ENCODE measurements around the gene CDK6.
A peak's percentile ranks its signal among the peaks of the same experiment; 100 is the strongest.

The CDK6 gene

DNA sequence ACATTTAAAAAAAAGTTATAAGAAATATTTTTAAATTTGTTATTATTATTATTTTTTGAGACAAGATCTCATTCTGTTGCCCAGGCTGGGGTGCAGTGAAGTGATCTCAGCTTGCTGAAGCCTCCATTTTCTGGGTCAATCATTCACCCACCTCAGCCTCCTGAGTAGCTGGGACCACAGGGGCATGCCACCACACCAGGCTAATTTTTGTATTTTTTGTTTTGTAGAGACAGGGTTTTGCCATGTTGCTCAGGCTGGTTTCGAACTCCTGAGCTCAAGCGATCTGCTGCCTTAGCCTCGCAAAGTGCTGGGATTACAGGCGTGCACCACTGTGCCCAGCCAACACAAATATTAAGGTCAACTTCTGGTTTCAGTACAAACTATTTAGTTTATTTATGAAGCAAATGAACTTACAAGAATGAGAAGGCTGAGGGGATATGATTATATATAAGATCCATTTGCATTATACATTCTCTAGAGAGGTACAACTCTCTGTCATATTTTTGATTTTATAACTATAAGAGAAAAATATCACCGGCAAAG is 200.3 kb downstream of the CDK6 start:
- DNase-seq = no peak

DNA sequence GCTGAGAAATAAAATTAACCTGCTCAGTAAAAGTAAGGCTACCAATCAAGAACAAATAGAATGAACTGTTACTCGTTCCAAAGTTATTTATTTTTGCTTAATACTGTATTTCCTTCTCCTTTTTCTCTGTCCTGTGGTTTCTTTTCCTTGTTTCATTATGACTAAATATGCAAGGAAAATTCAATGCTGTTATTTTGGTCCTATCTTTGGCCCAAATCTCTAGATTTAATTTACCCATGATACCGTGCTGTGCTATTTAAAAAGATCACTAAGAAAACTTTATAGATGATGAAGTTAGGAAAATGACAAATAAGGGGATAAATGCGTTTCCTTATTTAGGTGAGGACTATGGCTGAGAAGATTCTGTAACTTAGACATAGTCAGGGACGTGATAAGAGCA is 200.8 kb downstream of the CDK6 start:
- no peak for DNase-seq

DNA sequence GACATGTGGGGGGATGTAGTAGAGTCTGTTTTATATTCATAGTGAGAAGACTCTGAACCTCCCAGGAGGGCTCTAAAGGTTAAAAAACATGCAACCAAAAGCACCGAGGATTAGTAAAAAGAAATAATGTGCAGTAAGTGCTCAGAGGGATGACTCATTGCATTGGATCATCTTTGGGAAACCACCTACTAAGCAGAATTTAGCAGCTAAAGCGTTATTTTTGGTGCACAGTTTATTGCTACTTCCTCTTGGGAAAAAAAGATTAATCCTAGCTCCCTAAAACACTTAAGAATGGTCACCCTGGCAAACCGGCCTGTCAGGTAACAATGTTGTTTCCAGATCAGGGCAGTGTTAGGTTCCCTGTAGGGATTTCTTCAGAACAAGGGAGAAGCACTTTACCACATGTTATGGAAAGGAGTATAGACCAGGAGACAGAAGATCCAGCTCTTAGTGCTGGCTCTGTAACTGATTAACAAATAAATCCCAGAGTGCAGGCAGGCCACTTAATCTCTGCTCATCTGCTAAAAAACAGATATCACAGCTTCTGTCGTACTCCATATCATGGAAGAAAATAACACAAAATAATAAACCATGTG is 201.4 kb downstream of the CDK6 start:
- no peak for DNase-seq

DNA sequence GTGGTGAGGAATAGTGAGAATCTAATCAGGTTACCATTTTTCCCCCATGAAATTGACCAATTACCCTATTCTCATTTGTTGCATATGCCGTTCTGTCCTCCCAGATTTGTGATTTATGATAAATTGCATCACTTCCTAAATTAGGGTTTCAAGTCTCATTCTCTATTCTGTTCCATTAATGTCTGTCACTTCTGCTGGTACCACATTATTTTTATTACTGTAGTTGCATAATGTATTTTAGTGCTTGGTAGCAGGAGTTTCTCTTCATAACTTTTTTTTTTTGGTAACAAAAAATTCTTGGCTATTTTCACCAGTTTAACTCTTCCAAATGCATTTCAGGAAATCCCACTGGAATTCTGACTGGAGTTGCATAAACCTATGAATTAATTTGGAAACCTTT is 202.2 kb downstream of the CDK6 start:
- no peak for DNase-seq

DNA sequence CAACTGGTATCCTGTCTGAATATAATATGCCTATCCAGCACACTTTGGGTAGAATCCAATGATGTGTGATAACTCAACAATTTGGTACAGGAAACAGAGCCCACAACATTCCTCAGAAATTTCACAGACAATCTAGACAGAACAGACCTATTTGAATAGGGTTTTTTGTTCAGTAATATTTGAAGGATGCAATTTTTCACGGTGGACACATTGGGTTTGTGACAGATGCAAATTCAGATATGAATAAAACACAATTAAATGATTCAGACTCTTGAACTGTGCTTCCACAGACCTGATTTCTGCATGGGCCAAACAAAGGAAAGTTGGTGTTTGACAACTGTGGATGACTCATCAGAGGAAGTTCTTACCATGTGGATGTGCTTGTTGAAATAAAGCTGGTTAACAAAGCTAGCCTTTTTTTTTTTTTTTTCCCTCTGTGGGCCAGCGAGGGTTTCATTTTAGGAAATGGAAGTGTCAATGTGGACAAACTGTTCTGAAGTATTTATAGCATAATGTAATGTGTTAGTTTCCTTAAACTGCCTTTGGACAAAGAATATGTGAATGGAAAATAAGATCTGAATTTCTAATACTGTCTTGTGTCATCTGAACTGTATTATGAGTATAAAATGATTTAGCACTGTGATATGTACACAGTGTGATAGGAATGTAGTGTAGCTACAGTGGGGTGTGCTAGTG is 203.0 kb downstream of the CDK6 start:
- DNase-seq = peak; percentile 44

DNA sequence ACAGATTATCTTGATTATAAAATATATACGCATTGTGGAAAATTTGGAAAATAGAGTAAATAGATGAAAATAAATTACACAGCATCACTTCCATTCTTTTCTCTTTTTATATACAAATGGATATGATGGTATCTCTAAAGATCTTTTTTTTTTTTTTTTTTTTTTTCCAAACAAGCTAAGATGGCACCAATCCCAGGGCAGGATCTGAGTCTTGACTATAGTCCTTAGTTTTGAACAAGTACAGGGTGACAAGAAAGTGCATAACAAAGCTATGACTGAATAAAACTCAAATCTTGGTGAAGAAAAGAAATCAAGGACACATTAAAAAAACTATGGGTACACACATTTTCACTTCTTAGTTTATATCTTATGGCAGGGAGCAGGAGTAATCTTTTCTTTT is 203.6 kb downstream of the CDK6 start:
- DNase-seq = no peak

DNA sequence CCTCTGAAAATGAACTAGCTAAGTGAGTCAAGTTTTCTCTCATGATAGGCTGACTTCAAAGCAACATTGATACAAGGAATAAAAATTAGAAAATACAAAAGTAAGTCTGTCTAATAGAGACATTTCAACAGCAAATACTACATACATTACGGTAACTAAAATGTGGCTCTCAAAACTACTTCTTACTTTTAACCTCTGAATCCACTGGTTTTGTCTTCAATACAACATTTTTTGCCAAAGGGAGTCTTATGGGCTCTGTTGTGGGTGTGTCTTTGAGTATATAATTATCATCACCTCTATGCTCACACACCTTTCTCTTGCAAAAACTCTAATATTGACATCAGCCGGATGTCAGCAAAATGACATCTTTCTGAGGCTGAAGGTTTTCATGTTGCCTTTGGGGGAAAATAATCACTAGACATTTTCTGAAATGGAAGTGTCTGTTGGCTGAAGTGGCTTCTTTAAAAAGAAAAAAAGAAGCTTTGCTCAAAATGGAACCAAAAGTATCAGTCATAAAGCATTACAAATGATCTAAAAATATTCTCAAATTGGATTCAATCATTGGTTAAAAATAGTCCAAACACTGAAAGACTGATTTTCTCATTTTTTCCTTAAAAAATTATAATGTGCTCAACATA is 204.4 kb downstream of the CDK6 start:
- DNase-seq = no peak

DNA sequence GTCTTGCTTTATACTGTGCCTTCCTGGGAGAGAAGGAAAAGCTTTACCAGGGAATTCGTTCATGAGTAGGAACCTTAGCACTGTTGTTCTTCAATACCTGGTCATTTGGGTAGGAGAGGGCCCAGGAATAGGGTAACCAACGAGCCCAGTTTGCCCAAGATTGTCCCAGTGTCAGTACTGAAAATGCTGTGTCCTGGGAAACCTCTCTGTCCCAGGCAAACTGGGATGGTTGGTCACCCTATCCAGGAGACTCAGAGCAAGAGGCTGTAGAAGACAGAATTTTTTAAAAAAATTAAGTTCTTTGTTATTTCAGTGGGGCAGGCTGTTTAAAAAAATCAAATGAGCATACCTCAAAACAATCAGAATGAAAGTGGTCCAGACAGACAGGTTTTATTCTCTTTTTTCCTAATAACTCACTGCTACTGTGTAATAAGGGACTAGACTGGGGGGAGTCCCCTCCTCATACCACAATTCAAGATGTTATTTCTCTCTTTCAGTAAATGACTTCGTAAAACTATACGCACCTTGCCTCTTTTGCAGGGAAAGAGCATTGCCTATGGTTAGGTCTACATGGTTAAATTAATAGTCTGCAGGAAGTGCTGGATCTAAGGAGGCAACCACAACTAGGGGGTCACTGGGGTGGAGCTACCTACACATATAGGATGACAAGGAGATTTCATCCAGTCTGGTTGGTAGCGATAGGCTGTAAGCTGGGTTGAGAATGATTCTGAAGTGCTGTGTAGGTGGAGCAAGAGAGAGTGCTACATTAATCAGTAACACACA is 205.1 kb downstream of the CDK6 start:
- no peak for DNase-seq

DNA sequence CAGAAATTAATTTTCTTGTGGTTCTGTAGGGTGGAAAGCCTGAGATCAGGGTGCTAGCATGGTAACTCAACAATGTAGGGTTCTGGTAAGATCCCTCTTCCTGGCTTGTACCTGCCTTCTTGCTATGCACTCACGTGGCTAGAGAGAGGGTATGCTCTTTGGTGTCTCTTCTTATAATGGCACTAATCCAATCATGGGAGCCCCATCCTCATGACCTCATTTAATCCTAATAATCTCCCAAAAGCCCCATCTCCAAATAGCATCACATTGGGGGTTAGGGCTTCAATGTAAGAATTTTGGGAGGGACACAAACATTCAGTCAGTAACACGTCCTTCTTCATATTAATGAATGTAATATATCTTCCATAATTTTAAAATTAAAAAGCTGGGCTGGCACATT is 206.6 kb downstream of the CDK6 start:
- no peak for DNase-seq

DNA sequence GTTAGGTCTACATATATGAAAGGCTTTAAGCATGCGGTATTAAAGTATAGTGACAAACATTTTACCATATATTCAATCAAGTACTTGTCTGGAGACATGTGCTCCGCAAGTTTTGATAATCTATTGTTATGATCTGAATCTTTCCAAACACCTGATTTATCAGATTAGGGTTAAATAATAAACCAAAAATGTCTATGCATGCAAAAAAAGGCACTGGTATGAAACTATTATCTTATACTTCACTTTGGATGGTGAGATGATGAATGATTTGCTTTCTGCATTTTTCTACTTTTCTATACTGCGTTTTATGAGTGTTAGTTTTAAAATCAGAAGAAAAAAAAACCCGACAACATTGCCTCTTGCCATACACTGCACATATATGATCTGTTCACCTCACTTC is 208.4 kb downstream of the CDK6 start:
- no peak for DNase-seq

DNA sequence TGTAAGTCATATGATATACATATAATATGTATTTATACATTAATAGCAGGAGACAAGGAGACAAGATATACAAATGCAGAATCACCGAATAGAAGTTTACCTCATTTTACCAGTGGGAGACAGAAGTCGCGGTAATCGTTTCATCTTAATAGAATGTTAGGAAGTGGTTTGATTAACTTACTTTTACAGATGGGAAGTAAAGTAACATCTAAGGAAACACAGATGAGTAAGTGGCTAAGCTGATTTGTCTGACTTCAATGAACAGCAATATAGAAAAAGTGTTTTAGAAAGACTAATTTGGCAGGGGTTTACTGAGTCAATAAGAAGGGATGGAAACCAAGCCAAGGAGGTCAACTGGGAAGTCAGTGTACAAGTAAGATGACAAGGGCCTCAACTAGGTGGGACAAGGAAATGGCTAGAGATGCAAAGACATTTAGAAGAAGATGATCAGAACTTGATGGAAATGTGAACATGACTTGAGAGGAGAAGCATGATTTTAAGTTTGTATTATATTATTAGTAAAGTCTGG is 210.0 kb downstream of the CDK6 start:
- no peak for DNase-seq

DNA sequence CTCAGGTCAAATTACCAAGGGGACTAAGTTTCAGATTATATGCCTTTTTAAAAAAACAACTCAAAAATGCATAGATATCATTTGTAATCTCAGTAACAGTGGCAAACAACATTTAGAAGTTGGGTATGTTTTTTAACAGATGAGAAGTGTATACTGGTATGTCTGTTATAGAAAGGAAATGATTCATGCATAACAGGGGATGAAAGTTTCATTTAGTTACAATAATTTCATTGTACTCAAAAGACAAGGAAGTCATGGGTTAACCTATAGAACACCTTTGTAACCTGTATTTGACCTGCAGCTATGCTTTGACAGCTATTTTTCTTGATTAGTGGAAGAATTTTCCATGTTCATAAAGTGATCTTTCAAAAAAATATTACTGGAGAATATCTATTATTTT is 210.8 kb downstream of the CDK6 start:
- no peak for DNase-seq

DNA sequence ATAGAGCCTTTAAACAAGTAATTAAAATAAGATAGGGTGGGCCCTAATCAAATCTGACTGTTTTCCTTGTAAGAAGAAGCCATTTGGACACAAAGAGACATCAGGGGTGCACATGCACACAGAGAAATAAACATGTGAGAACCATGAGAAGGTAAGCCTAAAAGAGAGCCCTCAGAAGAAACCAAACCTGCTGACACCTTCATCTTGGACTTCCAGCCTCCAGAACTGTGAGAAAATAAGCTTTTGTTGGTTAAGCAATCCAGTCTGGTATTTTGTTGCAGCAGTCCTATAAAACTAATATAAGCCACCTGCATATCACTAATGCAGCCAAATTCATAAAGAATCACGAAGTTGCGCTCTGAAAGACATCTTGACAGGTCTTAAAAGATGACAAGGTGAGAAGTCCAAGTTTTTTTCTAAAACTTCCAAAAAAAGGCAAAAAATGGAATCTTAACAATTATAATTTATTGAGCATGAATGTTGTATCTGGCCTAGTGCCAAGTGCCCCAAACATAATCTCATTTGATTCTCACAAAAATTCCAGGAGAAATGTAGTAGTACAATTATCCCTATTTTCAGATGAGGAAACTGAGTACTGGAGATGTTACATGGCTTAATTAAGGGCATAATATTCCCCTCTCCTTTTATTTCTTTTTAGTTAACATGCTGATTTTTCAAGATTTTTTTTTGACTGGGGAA is 211.9 kb downstream of the CDK6 start:
- no peak for DNase-seq

DNA sequence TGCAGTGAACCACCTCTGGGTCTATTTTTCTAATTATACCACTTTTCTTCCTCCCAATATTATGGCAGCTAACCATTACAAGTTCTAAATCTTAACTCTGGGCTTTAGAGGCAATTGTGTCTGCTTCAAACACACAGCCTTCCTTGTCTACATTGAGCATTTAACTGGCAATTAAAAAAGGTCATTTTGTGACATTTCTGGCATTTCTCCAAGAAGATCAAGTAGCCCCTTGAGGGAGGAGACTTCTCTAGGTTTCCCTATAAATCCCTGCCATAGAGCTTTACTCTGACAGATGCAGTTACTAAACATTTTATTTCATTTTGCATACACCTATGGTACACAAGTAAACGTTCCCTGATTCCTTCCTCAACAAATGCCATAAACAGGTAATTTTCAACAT is 212.8 kb downstream of the CDK6 start:
- DNase-seq = no peak

DNA sequence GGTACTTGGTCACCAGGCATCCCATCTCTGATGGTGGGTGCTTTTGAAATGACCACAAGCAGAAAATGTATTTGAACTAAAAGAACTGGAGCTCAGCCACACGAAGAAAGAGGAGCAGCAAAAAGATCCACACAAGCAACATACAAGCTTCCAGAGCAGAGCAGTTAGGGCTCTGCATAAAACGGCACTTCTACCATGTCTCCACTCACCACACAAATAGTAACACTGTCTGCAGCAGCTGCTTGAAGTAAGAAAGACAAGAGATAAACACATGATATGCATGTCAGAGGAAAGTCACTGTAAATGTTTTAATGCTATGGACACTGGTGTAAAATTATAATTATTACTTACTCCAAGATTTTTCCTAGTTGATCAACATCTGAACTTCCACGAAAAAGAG is 213.7 kb downstream of the CDK6 start:
- no peak for DNase-seq

DNA sequence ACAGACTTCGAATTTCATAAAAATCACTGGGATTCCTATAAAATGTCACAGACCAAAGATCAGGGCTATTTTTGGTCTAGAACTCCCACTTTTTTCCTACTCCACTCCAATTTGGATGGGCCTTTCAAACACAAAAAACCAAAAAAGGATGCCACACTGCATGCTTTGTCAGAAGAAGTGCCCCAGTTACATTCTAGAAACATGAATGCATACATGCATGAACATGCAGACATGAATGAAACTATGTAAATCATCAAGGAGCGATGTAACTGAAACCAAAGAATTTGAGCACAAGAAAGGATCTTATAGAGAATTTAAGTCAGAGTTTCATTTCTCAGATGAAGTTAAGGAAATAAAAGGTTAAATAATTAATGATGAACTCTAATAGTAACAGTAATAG is 214.3 kb downstream of the CDK6 start:
- no peak for DNase-seq

DNA sequence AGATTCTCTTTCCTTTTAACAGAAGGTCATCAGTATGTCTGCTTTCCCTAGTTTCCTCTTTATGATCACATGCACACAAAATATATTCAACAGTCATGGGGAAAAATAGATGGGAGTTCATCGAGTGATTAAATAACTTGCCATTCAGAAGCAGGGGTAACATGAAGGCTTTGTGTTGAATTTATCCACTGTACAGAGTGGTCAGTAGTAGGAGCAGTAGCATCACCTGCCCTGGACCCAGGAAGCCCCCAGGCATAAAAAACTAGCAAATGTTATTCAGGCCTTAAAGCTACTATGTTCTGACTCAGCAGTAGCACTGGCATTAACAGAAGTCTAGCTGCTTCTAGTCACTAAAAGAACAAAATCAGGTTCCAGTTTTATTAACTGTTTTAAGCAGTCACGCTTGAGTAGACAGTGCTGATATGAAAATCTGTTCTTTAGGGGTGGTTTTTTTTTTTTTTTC is 214.8 kb downstream of the CDK6 start:
- no peak for DNase-seq

DNA sequence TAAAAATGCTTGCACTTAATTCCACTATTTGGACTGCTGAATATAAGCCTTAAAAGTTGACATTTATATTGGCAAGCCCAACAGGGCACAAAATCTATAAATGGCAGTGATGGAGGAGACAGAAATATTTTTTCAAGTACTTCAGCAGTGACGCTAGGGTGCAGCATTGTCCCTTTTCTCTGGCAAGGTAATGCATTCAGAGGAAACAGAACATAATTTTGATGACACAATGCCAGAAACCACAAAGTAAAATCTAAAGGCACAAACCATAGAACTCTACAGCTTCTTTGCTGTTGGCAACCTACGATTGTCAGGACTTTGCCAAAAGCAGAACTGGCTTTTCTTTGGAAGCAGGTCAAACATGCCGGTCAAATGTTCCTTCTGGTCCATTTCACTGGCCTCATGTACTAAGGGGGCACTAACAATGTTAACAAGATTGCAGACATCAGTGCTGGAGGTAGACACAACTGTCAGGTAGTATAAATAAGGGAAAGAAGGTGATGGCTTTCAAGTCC is 215.3 kb downstream of the CDK6 start:
- peak; percentile 56 for DNase-seq

DNA sequence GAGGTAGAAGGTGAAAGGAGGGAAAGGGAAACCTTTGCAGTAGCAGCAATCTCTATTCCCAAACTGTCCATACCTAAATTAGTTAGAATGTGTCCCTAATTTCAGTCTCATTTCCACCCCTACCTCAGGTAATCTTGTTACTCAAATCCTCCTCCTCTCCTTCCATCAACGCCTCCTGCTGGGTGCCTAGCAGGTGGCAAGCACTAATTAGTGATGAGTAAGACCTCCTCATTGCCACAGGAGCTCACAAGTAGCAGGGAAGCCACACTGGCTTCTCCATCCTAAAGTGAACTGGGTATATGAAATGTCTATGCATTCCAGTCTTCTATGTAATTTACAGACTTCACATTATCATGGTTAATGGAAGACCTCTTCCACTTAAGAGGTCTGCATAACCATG is 220.5 kb downstream of the CDK6 start:
- no peak for DNase-seq

DNA sequence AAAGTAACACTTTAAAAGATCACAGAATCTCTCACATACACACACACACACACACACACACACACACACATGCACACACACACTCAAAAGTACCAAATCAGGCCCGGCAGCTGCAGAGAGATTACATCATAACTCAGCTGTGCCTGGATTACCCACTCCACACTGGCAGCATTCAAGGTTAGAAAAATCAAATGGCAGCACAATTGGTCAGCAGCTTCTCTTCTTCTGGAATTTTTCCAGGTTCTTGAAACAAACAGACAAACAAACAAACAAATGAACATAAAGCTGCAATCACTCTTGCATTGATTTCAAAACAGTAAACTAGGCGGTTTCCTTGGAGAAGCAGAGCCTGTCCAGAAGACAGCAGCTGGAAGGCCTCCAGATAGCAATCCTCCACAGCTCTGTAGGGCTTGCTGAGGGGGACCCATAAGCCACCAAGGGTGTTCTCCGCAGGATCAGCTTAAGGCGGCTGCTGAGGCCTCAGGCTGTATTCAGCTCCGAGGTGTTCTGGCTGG is 221.7 kb downstream of the CDK6 start:
- DNase-seq = no peak

DNA sequence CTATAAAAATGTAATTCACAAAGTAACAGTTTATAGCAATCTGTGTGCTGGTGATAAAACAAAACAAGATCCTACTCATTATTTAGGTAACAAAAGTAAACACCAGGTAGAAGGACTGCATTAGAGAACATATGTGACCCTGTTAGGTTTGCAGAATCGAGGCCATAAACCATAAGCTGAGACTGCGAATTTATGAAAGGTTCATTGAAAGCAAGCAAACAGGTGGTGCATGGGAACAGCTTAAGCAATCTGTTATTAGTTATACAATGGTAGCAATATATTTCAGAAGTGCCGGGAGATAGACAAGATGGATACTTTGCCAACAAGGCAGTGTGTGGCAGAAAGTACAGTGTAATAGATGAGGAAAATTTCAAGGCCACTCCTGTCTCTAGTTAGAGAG is 222.7 kb downstream of the CDK6 start:
- DNase-seq = no peak

DNA sequence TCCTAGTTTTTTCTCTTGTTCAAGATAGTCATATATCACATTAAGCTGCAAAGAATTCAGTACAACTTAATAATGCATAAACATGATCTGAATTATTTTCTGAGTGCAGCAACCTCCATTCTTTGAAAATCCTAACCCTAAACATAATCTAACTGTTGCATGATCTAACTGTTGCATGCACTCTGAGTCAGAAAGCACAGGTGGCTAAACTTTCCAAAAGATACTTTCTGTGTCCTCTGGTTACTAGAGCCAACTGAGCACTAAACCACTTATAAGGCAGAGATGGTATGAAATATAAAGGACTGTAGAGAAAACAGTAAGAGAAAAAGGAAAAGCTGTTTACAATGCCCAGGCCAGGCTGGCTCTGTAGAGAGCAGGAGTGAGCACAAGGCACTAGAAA is 223.2 kb downstream of the CDK6 start:
- DNase-seq = no peak
